C4-2B (cell line): Measurements from ENCODE around the gene OSBPL8.

Source experiments
- ZFX ChIP-seq: fragments of 450-650 bp; IDR thresholded peaks from 2 replicates; pipeline ENCODE4 v1.6.1; 2017
- TF ChIP-seq, protein P1 (sequence below): fragments of 450-650 bp; conservative IDR thresholded peaks from 2 replicates; pipeline ENCODE4 v1.5.1; 2017; ENCODE audit warnings: mild to moderate bottlenecking

DNA sequence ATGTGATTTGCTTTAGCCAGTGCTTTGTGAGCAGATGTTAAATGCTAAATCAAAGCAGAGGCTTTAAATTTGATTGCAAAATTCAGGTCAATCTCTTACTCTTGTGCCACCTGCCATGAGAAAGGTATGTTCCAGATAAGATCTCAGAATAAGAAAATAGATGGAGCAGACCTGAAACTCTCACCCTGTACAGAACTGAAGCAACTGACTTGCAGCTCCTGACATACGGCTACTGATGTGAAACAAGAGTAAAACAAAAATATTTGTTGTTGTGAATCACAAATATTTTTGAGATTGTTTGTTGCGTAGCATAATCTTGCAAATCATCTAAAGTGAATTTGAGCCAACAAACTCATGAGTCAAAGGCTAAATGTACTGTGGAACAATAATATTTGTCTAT, 3.5 kb upstream of the OSBPL8 start:
- TF ChIP-seq, protein P1, sequence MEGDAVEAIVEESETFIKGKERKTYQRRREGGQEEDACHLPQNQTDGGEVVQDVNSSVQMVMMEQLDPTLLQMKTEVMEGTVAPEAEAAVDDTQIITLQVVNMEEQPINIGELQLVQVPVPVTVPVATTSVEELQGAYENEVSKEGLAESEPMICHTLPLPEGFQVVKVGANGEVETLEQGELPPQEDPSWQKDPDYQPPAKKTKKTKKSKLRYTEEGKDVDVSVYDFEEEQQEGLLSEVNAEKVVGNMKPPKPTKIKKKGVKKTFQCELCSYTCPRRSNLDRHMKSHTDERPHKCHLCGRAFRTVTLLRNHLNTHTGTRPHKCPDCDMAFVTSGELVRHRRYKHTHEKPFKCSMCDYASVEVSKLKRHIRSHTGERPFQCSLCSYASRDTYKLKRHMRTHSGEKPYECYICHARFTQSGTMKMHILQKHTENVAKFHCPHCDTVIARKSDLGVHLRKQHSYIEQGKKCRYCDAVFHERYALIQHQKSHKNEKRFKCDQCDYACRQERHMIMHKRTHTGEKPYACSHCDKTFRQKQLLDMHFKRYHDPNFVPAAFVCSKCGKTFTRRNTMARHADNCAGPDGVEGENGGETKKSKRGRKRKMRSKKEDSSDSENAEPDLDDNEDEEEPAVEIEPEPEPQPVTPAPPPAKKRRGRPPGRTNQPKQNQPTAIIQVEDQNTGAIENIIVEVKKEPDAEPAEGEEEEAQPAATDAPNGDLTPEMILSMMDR = no peak
- no peak for TF ChIP-seq ZFX
